Measurements from ENCODE around the gene TCN2. TPM values are rescaled to one million over a fixed set of nuclear protein-coding genes. Genes with fewer than 3 reads are reported as not detected.
"Not testable (repeated sequence)": the region's sequence is repeated elsewhere in the genome, so short reads cannot be mapped to it uniquely, and the experiment has no call there.

The TCN2 gene
- total RNA-seq, 1 donor from 2014 or later = 21.6 TPM

DNA sequence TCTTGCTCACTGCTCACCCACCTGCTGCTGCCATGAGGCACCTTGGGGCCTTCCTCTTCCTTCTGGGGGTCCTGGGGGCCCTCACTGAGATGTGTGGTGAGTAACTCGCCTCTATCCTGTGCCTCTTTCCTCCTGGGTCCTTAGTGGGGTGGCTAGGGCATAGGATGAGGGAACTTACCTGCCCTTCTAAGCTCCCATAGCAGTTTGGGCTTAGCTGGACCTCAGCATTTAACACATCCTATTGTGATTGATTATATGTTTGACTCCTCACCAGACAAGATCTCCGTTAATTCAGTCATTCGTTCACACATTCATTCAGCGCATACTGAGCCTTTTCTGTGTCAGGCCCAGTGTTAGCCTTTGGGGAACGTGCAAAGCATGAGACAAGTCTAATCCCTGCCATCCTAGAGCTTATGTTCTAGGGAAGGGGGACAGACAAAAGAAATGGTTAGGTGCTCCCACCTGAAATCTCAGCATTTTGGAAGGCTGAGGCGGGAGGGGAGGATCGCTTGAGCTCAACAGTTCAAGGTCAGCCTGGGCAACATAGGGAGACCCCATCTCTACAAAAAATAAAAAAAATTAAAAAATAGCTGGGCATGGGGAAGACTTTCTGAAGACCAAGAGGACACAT is 441 bp downstream of the TCN2 start:
- intact Hi-C loops (cut with DNase I) = no loop called here
- DNase-seq (ENCODE audit: low spot score) (no peak), ATAC-seq (no peak)

- DNase-seq (ENCODE audit: low spot score) = no peak
- intact Hi-C loops (cut with DNase I) = no loop called here
- no peak for ATAC-seq
Measured at GRCh38 chr22:30607939-30608338, 965 bp downstream of the TCN2 start.

GRCh38 chr22:30609260-30610185 is 2.5 kb downstream of the TCN2 start:
- peak; percentile 72 for DNase-seq (ENCODE audit: low spot score)
- intact Hi-C loops (cut with DNase I) = no loop called here
- ATAC-seq = peak; percentile 68

DNA sequence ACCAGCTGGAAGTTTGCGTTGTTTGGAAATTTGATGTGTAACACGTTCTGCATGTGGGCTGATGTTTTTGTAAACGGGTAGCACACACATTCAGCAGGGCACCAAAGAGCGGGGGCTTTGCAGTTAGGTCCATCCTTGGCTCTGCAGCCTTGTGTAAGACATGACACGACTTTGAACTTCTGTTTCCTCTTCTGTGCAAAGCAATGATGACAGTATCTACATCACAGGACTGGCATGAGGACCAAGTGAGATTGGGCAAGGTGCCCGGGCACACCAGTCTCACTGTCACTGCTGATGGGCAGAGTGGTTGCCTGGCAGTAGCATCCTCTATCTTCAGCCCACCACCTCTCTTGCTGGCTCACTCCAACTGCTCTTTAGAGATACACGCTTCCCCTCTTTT is 3.3 kb downstream of the TCN2 start:
- no peak for DNase-seq (ENCODE audit: low spot score)
- ATAC-seq = no peak
- intact Hi-C loops (cut with DNase I) = no loop called here

- intact Hi-C loops (cut with DNase I) = no loop called here
- DNase-seq (ENCODE audit: low spot score) (no peak), ATAC-seq (no peak)
Measured at GRCh38 chr22:30611197-30611596, 4.2 kb downstream of the TCN2 start.

GRCh38 chr22:30612789-30613188 is 5.8 kb downstream of the TCN2 start:
- no peak for DNase-seq (ENCODE audit: low spot score)
- intact Hi-C loops (cut with DNase I) = no loop called here
- no peak for ATAC-seq

- ATAC-seq (no peak), DNase-seq (ENCODE audit: low spot score) (no peak)
- intact Hi-C loops (cut with DNase I) = no loop called here
Measured at GRCh38 chr22:30614268-30614667, 7.3 kb downstream of the TCN2 start.

DNA sequence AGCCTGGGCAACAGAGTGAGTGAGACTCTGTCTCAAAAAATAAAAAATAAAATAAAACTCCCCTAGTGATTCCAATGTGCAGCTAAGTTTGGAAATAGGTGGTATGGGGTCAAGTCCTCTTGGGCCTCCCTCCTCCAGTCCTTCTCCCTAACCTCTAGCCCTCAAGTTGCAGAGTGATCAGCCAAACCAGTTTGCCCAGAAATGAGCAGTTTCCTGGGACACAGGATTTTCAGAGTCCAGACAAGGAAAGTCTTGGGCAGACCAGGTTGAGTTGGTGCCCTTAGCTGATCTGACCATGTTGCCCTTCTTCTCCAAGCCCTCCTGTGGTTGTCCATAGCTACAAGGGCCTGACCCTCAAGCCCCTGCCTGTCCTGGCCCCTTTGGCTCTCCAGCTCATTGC is 7.9 kb downstream of the TCN2 start:
- DNase-seq (ENCODE audit: low spot score) (no peak), ATAC-seq (no peak)
- intact Hi-C loops (cut with DNase I) = no loop called here

GRCh38 chr22:30615543-30615954 is 8.6 kb downstream of the TCN2 start:
- ATAC-seq (peak; percentile 26), DNase-seq (ENCODE audit: low spot score) (no peak)
- intact Hi-C loops (cut with DNase I) = no loop called here

DNA sequence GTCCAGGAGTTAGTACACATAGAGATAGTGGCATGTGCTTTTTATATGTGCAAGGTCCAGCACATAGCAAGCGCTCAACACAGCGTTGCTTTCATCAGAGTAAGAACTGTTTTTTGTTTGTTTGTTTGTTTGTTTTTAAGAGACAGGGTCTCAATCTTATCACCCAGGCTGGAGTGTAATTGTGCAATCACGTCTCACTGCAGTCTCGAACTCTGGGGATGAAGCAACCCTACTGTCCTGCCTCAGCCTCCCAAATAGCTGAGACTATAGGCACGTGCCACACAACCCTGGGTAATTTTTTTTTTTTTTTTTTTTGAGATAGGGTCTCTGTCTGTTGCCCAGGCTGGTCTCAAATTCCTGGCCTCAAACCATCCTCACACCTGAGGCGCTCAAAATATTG is 10.8 kb downstream of the TCN2 start:
- ATAC-seq (no peak), DNase-seq (ENCODE audit: low spot score) (no peak)
- intact Hi-C loops (cut with DNase I) = no loop called here

DNA sequence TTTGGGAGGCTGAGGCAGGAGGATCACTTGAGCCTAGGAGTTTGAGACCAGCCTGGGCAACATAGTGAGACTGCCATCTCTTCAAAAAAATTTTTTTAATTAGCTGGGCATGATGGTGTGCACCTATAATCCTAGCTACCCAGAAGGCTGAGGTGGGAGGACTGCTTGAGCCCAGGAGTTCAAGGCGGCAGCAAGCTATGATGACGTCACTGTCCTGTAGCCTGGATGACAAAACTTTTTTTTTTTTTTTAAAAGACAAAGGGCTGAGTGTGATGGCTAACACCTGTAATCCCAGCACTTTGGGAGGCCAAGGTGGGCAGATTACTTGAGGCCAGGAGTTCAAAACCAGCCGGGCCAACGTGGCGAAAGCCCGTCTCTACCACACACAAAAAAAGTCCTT is 12.9 kb downstream of the TCN2 start:
- intact Hi-C loops (cut with DNase I); DNase-seq (ENCODE audit: low spot score); ATAC-seq: not testable (repeated sequence)

- ATAC-seq = no peak
- no peak for DNase-seq (ENCODE audit: low spot score)
- intact Hi-C loops (cut with DNase I) = no loop called here
Measured at GRCh38 chr22:30626413-30626812, 19.4 kb downstream of the TCN2 start.

DNA sequence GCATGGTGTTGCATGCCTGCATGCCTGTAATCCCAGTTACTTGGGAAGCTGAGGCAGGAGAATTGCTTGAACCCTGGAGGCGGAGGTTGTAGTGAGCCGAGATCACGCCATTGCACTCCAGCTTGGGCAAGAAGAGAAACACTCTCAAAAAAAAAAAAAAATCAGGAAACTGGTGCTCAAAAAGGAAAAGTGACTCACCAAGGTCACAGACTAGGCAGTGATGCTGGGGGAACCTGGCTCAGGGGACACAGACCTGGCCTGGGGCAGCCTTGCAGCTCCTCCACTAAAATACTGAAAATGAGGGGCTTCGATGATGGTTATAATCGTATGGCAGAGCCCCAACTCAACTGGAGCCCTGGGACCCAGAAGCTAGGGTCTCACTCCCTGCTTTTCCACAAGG is 20.5 kb downstream of the TCN2 start:
- DNase-seq (ENCODE audit: low spot score) (no peak), ATAC-seq (no peak)
- intact Hi-C loops (cut with DNase I) = no loop called here

- no peak for DNase-seq (ENCODE audit: low spot score)
- intact Hi-C loops (cut with DNase I) = no loop called here
- no peak for ATAC-seq
Measured at GRCh38 chr22:30628491-30628890, 21.5 kb downstream of the TCN2 start.

DNA sequence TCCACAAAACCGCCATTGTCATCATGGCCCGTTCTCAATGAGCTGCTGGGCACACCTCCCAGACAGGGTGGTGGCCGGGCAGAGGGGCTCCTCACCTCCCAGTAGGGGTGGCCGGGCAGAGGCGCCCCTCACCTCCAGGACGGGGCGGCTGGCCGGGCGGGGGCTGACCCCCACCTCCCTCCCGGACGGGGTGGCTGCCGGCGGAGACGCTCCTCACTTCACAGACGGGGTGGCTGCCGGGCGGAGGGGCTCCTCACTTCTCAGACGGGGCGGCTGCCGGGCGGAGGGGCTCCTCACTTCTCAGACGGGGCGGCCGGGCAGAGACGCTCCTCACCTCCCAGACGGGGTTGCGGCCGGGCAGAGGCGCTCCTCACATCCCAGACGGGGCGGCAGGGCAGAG is 24.5 kb downstream of the TCN2 start:
- intact Hi-C loops (cut with DNase I) = loop anchor here (5.0 kb wide), 1 partner anchor 126 kb away; no protein-coding TSS in a partner anchor
- not testable (repeated sequence) for ATAC-seq; DNase-seq (ENCODE audit: low spot score)

DNA sequence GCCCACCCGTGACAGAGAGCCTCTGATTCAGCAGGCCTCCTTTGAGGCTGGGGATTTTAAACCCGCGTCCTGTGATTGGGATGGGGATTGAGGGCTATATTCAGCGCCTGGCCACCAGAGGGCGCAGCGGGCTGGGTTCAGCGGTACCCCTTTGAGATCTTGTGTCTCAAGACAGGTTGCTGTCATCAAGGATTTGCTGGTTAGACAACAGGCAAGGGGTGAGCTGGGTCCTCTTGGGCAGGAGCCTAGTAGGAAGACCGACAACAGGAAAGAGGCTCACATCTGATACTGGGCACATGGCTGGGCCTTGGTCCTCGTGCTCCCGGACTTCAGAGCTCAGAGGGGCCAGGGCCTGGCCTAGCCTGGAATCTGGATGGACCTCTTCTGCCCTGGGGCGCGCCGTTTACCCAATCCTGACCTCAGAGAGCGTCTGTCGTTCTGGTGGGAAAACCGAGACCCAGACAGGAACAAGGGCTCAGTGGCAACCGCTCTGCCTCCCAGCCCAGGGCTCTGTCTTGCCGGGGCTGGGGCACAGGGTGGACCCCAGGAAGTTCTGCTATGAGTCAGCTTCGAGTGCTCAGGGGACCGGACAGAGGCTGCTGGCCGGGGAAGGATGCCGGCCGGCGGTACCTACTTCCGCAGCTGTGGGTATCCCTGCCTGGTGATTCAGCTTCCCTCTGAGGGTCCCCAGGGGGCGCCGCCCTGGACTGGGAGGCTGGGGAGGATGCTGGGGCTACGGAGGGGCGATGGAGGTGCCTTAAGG is 27.7 kb downstream of the TCN2 start:
- ATAC-seq (peak; percentile 90), DNase-seq (ENCODE audit: low spot score) (peak; percentile 95)
- intact Hi-C loops (cut with DNase I) = loop anchor here (5.0 kb wide), 1 partner anchor 123 kb away; no protein-coding TSS in a partner anchor

DNA sequence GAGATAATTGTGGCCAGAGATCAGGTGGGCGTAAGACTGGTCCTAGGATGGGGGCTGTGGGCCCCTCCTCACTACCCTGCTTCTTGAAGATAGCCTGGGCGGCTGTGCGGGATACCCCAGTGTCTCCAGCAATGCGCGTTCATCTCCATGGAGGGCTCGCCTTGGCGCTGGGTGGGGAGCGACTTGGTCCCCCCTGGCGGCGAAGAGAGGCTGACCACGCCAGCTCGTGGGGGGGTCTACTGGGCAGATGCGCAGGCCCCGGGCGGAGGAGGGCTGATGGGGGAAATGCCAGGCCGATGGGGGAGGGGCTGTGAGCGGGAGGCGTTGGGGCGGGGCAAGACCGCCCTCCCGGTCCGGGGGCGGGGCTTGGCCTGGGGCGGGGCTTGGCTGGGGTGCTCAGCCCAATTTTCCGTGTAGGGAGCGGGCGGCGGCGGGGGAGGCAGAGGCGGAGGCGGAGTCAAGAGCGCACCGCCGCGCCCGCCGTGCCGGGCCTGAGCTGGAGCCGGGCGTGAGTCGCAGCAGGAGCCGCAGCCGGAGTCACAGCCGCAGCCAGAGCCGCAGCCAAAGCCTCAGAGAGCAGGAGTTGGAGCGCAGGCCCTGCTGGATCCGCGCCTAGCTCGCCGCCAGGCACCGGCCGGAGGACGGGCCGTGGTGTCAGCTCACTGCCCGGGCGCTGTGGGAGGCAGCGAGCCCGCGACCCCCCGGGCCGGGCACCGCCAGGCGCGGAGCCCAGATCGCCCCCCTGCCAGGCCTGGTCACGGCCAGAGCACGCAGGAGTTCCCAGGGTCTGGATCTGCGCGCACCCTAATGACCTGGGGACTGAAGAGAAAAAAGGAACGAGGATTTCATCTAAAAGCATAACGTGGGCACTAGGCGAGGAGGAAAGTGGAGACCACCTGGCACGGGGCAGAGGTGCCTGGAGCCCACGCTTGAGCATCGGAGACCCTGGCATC is 28.6 kb downstream of the TCN2 start, which contains the start of gene SLC35E4:
Gene SLC35E4, plus strand, starts transcription at position 509 of the 953 bp plus-strand sequence. CDS start 670 bp downstream, outside the sequence.
- peak; percentile 98 for DNase-seq (ENCODE audit: low spot score)
- intact Hi-C loops (cut with DNase I) = no loop called here
- peak; percentile 97 for ATAC-seq
